HepG2 (cell line): Measurements from ENCODE around the gene ZNF12. TPM values are rescaled to one million over a fixed set of nuclear protein-coding genes. Genes with fewer than 3 reads are reported as not detected.

ENCODE experiments used
- ATAC-seq: fragments of 200-7000 bp; cut with Tn5 transposase; 3 replicates; pipeline ENCODE4 v1.9.1; 2020; ENCODE audit warnings: mild to moderate bottlenecking, moderate library complexity
- BruUV-seq: library from RNA; stranded (reverse); fragments of 400-500 nt; replicated peaks from 2 replicates; lab custom pipeline; 2021; lab: Mats Ljungman, UMichigan
- CTCF ChIA-PET: fragments of 300-600 bp; formaldehyde crosslinking; extraction: SDS; loops from one replicate; lab custom pipeline; 2021; ENCODE audit warnings: low total read pairs, inconsistent platforms, low intra/inter-chr PET ratio; lab: Yijun Ruan, JAX
- POLR2A ChIA-PET: fragments of 350-600 bp; sonication (Branson Sonifier 250); formaldehyde crosslinking; loops from one replicate; lab custom pipeline; 2020; ENCODE audit warnings: antibody characterized with exemption, inconsistent platforms; lab: Yijun Ruan, JAX
- DNase-seq: peaks from one replicate; pipeline ENCODE4 v3.0.0-alpha.2; 2015; ENCODE audit warnings: low spot score
- FAIRE-seq: peaks from 3 replicates; lab custom pipeline; 2011; peaks lifted over from hg19 to GRCh38; lab: Jason Lieb, UNC
- H2AFZ ChIP-seq: one replicate; pipeline ENCODE4 v1.6.1; 2011; ENCODE audit warnings: low read length, inconsistent platforms
- H3K27ac ChIP-seq: fragments of 300-600 bp; 3 replicates; pipeline ENCODE4 v1.8.0; 2011; ENCODE audit warnings: mixed run types, mild to moderate bottlenecking, mixed read lengths, low read length, inconsistent platforms; ENCODE audit not compliant: insufficient read depth; ENCODE audit errors: extremely low read length
- H3K27me3 ChIP-seq, 2 experiments: fragments of 200-600 bp in 1 of 2; 2 replicates in 1 of 2; 3 replicates in 1 of 2; pipeline versions ENCODE4 v1.6.0 to v1.8.0; 2011; ENCODE audit warnings: low read length in 2 of 2, mild to moderate bottlenecking in 2 of 2, moderate library complexity in 2 of 2, inconsistent platforms in 1 of 2; ENCODE audit not compliant: insufficient read depth in 2 of 2, control insufficient read depth in 1 of 2
- H3K36me3 ChIP-seq, 2 experiments: fragments of 200-600 bp in 1 of 2; replicated peaks in 1 of 2; 2 replicates in 1 of 2; 3 replicates in 1 of 2; pipeline versions ENCODE4 v1.5.1 to v1.8.0; 2011; ENCODE audit warnings: low read length in 2 of 2, inconsistent platforms in 1 of 2; ENCODE audit not compliant: insufficient read depth in 2 of 2, control insufficient read depth in 1 of 2
- H3K4me1 ChIP-seq: 2 replicates; pipeline ENCODE4 v1.5.1; 2012; ENCODE audit warnings: low read length, inconsistent platforms; ENCODE audit not compliant: insufficient read depth
- H3K4me2 ChIP-seq: 2 replicates; pipeline ENCODE4 v1.6.0; 2011; ENCODE audit warnings: low read depth, low read length, inconsistent platforms
- H3K4me3 ChIP-seq, 3 experiments: fragments of 200-600 bp in 1 of 3; sonication (generic), shearing (Covaris generic) in 1 of 3; replicated peaks in 1 of 3; 2 replicates each; pipeline ENCODE4 v1.5.1; 2011 to 2016; ENCODE audit warnings: low read length in 3 of 3, inconsistent platforms in 2 of 3, low read depth in 2 of 3, mild to moderate bottlenecking in 2 of 3, control low read depth in 1 of 3, mixed read lengths in 1 of 3; ENCODE audit not compliant: insufficient read depth in 1 of 3
- H3K79me2 ChIP-seq: one replicate; pipeline ENCODE4 v1.6.1; 2011; ENCODE audit warnings: low read length, inconsistent platforms; ENCODE audit not compliant: insufficient read depth
- H3K9ac ChIP-seq: 2 replicates; pipeline ENCODE4 v1.6.0; 2011; ENCODE audit warnings: mild to moderate bottlenecking, low read depth, low read length, inconsistent platforms; ENCODE audit not compliant: insufficient read depth
- H3K9me3 ChIP-seq: 2 replicates; pipeline ENCODE4 v1.5.1; 2012; ENCODE audit warnings: mild to moderate bottlenecking, low read length
- H4K20me1 ChIP-seq: 2 replicates; pipeline ENCODE4 v1.6.0; 2011; ENCODE audit warnings: inconsistent platforms, mild to moderate bottlenecking, low read length, moderate library complexity; ENCODE audit not compliant: insufficient read depth
- CBX5 ChIP-seq: sonication (generic); formaldehyde crosslinking; IDR thresholded peaks from 2 replicates; pipeline ENCODE4 v1.4.0; 2020; ENCODE audit warnings: missing genetic modification reagents, borderline replicate concordance
- FLYWCH1 ChIP-seq: sonication (generic); formaldehyde crosslinking; IDR thresholded peaks from 2 replicates; pipeline ENCODE4 v1.8.1; 2023; ENCODE audit warnings: mild to moderate bottlenecking, missing genetic modification reagents
- JARID2 ChIP-seq: sonication (generic); formaldehyde crosslinking; IDR thresholded peaks from 2 replicates; pipeline ENCODE4 v1.8.1; 2023; ENCODE audit warnings: missing genetic modification reagents, inconsistent platforms; ENCODE audit not compliant: insufficient replicate concordance
- PBX3 ChIP-seq: sonication (generic); formaldehyde crosslinking; IDR thresholded peaks from 2 replicates; pipeline ENCODE4 v1.8.1; 2023; ENCODE audit warnings: missing genetic modification reagents, inconsistent platforms, borderline replicate concordance
- ZFP41 ChIP-seq: sonication (generic); formaldehyde crosslinking; IDR thresholded peaks from 2 replicates; pipeline ENCODE4 v1.4.0; 2020; ENCODE audit warnings: mild to moderate bottlenecking, missing genetic modification reagents, borderline replicate concordance
- ZNF784 ChIP-seq: sonication (generic); formaldehyde crosslinking; IDR thresholded peaks from 2 replicates; pipeline ENCODE4 v1.5.1; 2020; ENCODE audit warnings: missing genetic modification reagents, mild to moderate bottlenecking, borderline replicate concordance
- ZNF788 ChIP-seq: sonication (generic); formaldehyde crosslinking; IDR thresholded peaks from 2 replicates; pipeline ENCODE4 v1.5.0; 2020; ENCODE audit warnings: mild to moderate bottlenecking, missing genetic modification reagents, borderline replicate concordance
- ZSCAN12 ChIP-seq: sonication (generic); formaldehyde crosslinking; IDR thresholded peaks from 2 replicates; pipeline ENCODE4 v1.9.0; 2021; ENCODE audit warnings: mild to moderate bottlenecking, missing genetic modification reagents
- WGBS: methylation state at CpG from one replicate; pipeline ENCODE4 v1.1.6; 2017; ENCODE audit warnings: low lambda C conversion rate; 5-methylcytosine and 5-hydroxymethylcytosine counted together
- in situ Hi-C: cut with HindIII; loops from 2 replicates; pipeline ENCODE4 v1.10.0; 2017; ENCODE audit warnings: low pct_unique_long_range_greater_than_20kb; ENCODE audit not compliant: extremely low pct_ligation_motif_present
- intact Hi-C: fragments of 100-400 bp; cut with micrococcal nuclease; formaldehyde crosslinking; loops from one replicate; pipeline ENCODE4 v1.10.0; 2022; ENCODE audit not compliant: unreplicated experiment
- polyA plus RNA-seq, 8 experiments: library from polyadenylated mRNA; depleted of rRNA in 3 of 8; stranded (reverse) in 7 of 8; unstranded in 1 of 8; fragments of >200 nt; fragmentation: Illumina TruSeq in 4 of 8; extraction: Trizol in 4 of 8; gene quantifications; 2 replicates each; pipeline versions ENCODE4 v1.2.1 to v1.2.3, GENCODE V29; 2011 to 2016; ENCODE audit warnings: low read depth in 4 of 8, missing spikeins in 1 of 8, mixed read lengths in 1 of 8; ENCODE audit not compliant: insufficient read depth in 1 of 8
- total RNA-seq, 5 experiments: library from RNA; depleted of rRNA; stranded (reverse); fragments of >200 nt; fragmentation: Illumina TruSeq; extraction: Trizol; gene quantifications; 2 replicates each; pipeline ENCODE4 v1.2.3, GENCODE V29; 2016; ENCODE audit warnings: low read depth in 1 of 5

ZNF12 gene
- total and polyA plus RNA-seq, 2 of the 13 experiments (the other 11 are each of a cell fraction or from before 2014, with no cell fraction given): 21.4 to 22.8 TPM

GRCh38 chr7:6639032-6639431 lies 67.7 kb downstream of the ZNF12 start:
- CTCF ChIA-PET: no interaction called here
- ATAC-seq (no peak), DNase-seq (no peak), FAIRE-seq (no peak)
- peaks cover 13% of the 10 kb centered on the region for H3K79me2 ChIP-seq
- no TSS peak for BruUV-seq
- in situ Hi-C loops (no loop called here), intact Hi-C loops (no loop called here)
- no peak overlapping the region for H3K4me3 ChIP-seq
- no peak overlapping the region for H2AFZ ChIP-seq
- H3K27ac ChIP-seq: no peak overlapping the region
- TF ChIP-seq ZFP41 (no peak), ZNF788 (CRISPR knock-in tag) (no peak), PBX3 (CRISPR knock-in tag) (no peak), ZNF784 (CRISPR knock-in tag) (no peak), CBX5 (CRISPR knock-in tag) (no peak), ZSCAN12 (no peak), FLYWCH1 (no peak), JARID2 (CRISPR knock-in tag) (no peak)
- WGBS: 90% methylated on average over 4 of the region's 4 CpGs
- H4K20me1 ChIP-seq: no peaks in the 10 kb centered on the region
- 0 out of 2 replicates have a peak overlapping the region, but pooled peaks have one; percentile 3 for H3K9ac ChIP-seq
- no peaks in the 10 kb centered on the region for H3K27me3 ChIP-seq
- H3K9me3 ChIP-seq: no peaks in the 10 kb centered on the region
- H3K4me1 ChIP-seq: peaks cover 31% of the 10 kb centered on the region
- POLR2A ChIA-PET: no interaction called here
- H3K4me2 ChIP-seq: peak overlapping the region; percentile 83
- peaks cover 12 to 23% of the 10 kb centered on the region in 2 experiments; a peak in 4 of 5 replicates for H3K36me3 ChIP-seq

Other genes starting within 250 kb of the ZNF12 start
- 118 and 194 TPM in 2 replicates for gene KDELR2, start 222.8 kb downstream of the ZNF12 start, total RNA-seq (2016; rRNA removed; fragmentation: Illumina TruSeq; extraction: Trizol)
- 167 and 220 TPM in 2 replicates for gene KDELR2, start 222.8 kb downstream of the ZNF12 start, polyA plus RNA-seq (2011; rRNA removed)
- gene GRID2IP, start 155.5 kb downstream of the ZNF12 start, total RNA-seq (2016; rRNA removed; fragmentation: Illumina TruSeq; extraction: Trizol): not detected in 2 replicates
- 0.03 TPM in 1 of 2 replicates, not detected in the other for gene GRID2IP, start 155.5 kb downstream of the ZNF12 start, polyA plus RNA-seq (2011; rRNA removed)
- 65.4 and 83.2 TPM in 2 replicates for gene ZDHHC4, start 129.5 kb downstream of the ZNF12 start, total RNA-seq (2016; rRNA removed; fragmentation: Illumina TruSeq; extraction: Trizol)
- gene ZDHHC4, start 129.5 kb downstream of the ZNF12 start, polyA plus RNA-seq (2011; rRNA removed): 164 and 188 TPM in 2 replicates
- 8.7 and 16.3 TPM in 2 replicates for gene INTS15, start 116.9 kb downstream of the ZNF12 start, total RNA-seq (2016; rRNA removed; fragmentation: Illumina TruSeq; extraction: Trizol)
- gene INTS15, start 116.9 kb downstream of the ZNF12 start, polyA plus RNA-seq (2011; rRNA removed): 23.3 and 25.7 TPM in 2 replicates
- 2.1 and 2.5 TPM in 2 replicates for gene ZNF853, start 91.3 kb downstream of the ZNF12 start, total RNA-seq (2016; rRNA removed; fragmentation: Illumina TruSeq; extraction: Trizol)
- 6.2 and 10.8 TPM in 2 replicates for gene ZNF853, start 91.3 kb downstream of the ZNF12 start, polyA plus RNA-seq (2011; rRNA removed)
- gene ZNF316, start 69.6 kb downstream of the ZNF12 start, total RNA-seq (2016; rRNA removed; fragmentation: Illumina TruSeq; extraction: Trizol): 5.3 and 9.9 TPM in 2 replicates
- 4.3 and 5.6 TPM in 2 replicates for gene ZNF316, start 69.6 kb downstream of the ZNF12 start, polyA plus RNA-seq (2011; rRNA removed)
- gene RSPH10B2, start 47.2 kb upstream of the ZNF12 start, total RNA-seq (2016; rRNA removed; fragmentation: Illumina TruSeq; extraction: Trizol): 0.31 TPM in 1 of 2 replicates, not detected in the other
- not detected in 2 replicates for gene RSPH10B2, start 47.2 kb upstream of the ZNF12 start, polyA plus RNA-seq (2011; rRNA removed)
- 49.4 and 50.0 TPM in 2 replicates for gene CCZ1B, start 119.3 kb upstream of the ZNF12 start, total RNA-seq (2016; rRNA removed; fragmentation: Illumina TruSeq; extraction: Trizol)
- gene CCZ1B, start 119.3 kb upstream of the ZNF12 start, polyA plus RNA-seq (2011; rRNA removed): 21.4 and 24.4 TPM in 2 replicates